Muscle of back (tissue), 11 donors: ENCODE measurements around the gene DERL3. TPM values are rescaled to one million over a fixed set of nuclear protein-coding genes. Genes with fewer than 3 reads are reported as not detected.

ENCODE experiments used
- DNase-seq, 3 donors: peaks; one replicate each; pipeline versions ENCODE4 v3.0.0 to v3.0.0-alpha.2; 2013
- polyA plus RNA-seq, 10 donors: library from polyadenylated mRNA; unstranded; fragments of 120-200 nt; gene quantifications; one replicate each; pipeline ENCODE4 v1.2.1, GENCODE V29; 2013; ENCODE audit not compliant: insufficient read length in 10 of 10

The DERL3 gene
- polyA plus RNA-seq, 10 donors = 0.71 to 2.6 (median 1.3) TPM

DNA sequence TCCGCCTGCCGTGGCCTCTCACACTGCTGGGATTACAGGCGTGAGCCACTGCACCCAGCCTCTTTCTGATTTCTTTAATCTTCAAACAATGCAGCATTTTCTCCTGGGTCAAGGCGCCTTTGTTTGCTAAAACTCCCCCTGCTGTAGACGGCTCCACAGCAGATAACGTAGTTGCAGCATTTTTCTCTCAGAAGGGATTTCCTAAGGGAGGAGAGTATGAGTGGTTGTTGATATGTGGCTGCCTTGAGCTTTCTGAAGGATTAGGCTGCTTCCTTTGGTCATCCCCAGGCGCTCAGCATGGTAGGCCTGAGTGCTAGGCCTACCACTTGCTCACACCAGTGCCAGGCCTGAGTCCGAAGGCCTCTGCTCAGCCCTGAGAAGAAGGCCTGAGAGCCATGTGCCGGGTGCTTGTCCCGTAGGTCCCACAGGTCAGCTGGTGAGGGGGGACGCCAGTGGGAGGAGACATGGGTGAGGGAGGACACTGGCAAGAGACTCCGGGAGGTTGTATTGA is 34.0 kb downstream of the DERL3 start:
- no peak for DNase-seq

DNA sequence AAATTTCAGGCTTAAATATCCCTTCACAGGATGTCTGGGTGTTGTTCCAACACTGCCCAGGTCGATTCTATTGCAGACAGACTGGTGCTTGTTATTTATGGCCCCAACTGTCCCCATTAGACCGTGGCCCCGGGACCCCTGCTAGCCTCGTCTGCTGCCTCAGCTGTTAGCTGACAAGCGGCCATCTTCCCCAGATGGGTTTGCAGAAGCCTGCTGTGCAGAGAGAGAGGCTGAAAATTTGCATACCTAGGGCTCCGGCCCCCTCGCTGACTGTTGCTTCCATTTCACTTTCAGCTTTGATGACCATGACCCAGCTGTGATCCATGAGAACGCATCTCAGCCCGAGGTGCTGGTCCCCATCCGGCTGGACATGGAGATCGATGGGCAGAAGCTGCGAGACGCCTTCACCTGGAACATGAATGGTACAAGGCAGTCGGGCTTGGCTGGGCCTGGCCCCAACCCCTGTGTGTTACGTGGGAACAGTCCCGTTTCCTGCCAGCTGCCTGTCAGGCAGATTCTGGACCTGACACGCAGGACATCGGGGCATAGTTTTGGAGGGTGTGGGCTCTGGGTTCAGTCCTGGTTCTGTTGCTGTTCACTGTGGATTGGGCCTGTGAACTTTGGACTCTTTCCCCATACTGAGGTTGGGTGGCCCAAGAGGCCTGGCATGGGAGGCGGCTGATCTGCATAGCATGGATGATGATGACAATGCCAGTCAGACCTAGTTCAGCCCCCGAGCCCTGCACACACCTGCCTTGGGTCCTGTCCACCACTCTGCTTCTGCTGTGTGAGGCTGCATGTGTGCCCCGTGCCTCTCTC is 35.6 kb downstream of the DERL3 start:
- DNase-seq = no peak

DNA sequence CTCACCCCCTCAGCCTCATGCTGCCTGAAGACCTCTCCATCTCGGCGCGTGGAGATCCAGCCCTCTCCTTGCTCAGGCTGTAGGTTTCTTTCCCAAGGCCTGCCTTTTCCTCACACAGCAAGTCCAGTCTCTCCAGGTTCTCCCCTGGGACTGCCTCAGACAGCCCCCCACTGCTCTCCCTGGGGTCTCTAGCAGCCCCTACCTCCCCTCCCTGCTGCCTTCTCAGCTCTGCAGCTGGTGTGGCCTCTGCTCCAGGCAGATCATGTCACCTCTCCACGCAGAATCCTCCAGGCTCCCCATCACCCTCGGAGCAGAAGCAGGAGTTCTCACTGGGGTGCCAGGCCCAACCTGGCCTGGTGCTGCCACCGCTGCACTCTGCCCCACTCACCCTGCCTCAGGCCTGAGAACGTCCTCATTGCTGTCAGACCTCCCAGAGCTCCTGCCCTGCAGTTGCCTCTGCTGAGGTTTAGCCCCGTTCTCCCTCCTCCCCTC is 36.9 kb downstream of the DERL3 start:
- no peak for DNase-seq

DNA sequence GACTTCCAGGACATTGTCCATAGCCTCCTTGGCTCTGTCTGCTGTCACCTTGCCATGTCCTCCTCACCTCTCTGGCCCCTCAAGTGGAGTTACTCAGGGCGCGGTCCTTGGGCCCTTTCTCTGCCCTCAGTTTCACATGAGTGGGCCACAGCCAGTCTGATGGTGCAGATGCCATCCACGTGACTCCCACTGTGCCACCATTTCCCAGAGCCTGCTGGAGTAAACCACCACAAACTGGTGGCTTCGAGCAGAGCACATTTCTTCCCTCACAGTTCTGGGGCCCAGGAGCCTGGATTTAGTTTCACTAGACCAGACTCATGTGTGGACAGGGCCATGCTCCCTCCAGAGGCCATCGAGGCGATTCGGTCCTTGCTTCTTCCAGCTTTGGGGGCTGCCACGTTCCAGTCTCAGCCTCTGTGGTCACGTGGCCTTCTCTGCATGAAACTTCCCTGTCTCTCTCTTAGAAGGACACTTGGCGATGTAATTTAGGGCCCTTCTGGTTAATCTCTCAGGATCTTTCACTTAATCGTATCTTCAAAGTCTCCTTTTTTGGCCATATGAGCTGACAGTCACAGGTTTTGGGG is 37.5 kb downstream of the DERL3 start:
- DNase-seq = no peak

DNA sequence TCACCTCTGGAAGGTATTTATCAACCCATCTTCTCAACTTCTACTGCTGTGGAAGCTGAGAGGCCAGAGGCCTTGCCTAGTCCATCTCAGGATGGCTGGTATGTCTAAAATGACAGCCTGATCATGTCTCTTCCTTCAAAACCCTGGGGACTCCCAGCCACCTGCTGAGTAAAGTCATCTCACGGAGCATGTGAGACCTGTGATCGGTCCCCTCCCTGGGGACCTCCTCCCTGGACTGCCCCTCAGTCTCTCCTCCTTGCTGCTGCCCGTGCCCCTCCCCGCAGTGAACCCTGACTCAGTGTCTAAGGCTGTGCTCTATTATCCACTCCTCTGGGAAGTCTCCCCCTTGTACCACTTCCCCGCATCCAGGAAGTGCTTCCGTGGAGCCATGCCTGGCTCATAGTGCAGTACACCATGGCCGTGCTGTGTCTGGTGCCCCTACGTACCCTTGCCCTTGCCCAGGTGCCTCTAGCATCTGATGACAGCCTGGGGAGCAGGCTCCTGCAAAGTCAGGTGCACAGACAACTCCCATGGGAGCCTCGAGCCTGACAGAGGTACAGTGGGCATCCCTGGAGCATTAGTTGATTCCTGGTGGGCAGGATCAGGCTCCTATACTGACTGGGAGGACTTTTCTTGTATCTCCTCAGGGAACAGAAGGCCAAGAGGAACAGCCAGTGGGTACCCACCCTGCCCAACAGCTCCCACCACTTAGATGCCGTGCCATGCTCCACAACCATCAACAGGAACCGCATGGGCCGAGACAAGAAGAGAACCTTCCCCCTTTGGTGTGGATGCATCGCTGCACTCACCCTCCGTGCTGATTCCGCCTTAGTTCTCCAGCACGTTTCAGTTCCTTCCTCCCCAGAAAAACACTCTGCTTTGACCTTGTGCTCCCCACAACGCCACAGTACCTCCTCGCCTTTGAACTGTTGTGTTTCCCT is 38.2 kb downstream of the DERL3 start:
- DNase-seq = no peak

DNA sequence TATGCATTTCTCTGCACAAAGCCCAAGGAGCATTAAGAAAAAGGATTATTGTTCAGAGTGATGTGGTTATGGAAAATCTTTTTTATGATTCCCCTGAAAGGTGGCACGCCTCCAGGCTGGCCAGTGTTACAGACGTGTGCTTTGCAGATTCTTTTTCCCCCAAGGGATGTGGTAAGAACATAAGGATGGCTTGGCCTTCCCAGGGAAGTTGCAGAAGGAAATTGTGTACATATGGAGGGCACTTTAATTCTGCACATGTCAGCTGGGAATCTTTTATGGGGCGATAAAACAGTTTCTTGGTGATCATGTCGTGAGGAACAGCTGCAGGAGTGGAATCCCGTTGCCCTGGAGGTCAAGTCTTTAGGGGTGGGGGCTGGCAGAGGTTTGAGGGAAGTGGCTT is 42.3 kb downstream of the DERL3 start:
- peak; percentile 37 to 83 (median 56) for DNase-seq

DNA sequence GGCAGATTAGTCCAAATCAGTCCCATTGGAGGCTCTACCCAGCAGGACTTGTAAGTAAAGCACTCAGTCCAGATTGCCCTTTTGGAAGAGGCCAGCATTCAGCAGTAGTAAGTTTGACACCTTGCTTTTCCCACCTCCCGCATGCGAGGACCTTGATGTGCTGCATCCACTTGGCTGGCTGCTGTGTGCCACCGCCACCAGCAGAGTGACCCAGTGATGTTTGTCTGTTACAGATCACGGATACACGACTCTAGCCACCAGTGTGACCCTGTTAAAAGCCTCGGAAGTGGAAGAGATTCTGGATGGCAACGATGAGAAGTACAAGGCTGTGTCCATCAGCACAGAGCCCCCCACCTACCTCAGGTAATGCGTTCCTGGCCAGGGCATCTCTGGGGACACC is 45.5 kb downstream of the DERL3 start:
- DNase-seq = no peak

DNA sequence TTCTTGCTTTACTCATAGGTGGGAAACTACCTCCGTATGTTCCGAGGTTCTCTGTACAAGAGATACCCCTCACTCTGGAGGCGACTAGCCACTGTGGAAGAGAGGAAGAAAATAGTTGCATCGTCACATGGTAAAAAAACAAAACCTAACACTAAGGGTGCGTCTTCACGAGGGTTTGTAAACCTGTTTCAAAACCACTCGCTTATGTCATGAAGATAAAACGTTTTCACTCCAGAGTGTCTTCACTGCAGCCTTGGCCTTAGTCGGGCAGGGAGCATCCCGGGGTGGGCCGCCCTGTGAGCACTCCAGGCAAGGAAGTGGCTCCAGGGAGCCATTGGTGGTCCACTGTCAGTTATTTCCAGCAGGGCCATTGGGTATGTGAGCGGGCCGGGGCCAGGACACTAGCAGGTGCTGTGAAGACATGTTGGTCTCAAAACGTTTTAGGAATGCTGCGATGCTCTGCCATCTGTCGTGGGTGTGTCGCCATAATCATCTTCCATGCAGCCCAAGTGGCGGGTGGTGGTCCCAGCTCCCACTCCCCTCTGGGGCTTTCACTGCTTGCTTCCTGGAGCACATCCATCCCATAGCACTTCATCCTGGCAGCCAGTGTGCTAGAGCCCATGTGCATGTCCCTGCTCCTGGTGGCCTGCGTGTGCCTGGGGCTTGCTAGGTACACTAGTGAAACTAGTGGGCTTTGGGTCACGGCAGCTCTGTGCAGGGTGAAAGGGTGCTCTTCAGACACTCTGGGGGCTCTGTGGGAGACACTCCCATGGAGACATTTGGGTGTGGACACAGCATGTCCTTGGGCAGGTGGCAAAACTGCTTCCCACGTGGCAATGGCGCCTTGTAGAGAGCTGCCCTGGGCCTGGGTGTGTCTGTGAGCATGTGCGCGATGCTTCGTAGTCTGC is 46.8 kb downstream of the DERL3 start:
- DNase-seq = no peak

DNA sequence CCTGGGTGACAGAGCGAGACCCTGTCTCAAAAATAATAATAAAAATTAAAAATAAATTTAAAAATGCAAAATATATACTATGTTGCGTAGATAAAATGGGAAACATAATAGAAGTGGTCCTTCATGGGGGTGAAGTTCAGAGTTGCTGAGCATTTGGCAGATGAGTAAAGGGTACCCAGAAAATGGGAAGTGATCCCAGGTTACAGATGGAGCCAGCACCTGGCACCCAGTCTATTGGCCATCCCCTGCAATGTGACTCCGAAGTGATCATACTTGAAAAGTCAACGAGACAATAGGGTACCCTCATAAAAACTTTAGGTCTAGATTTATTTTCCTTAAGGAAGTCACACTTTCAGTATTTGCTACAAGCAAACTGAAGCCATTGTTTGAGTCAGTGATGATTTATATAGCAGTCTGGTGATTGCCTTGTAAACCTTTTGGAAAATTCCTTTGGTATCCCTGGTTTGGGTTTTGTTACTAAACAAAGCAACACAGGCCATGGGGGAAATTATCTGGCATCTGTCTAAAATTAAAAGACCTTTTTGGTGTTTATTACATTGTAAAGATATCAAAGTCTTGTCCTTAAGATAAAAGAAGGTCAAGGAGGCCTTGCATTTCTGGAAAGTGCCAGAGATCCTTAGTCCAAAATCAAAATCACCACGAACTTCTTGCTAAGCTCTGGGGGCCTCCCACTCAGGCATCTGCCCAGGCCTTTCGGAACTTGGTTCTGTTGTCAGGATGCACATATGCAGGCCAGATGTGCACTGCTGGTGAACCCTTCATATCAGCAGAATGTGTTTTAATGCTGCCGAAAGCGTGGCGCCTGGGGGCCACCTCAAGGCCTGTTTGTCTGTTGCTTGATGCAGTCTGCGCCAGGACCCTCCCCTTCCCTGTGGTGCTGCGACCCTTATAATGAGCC is 47.7 kb downstream of the DERL3 start:
- DNase-seq = peak; percentile 60 to 90 (median 78)

DNA sequence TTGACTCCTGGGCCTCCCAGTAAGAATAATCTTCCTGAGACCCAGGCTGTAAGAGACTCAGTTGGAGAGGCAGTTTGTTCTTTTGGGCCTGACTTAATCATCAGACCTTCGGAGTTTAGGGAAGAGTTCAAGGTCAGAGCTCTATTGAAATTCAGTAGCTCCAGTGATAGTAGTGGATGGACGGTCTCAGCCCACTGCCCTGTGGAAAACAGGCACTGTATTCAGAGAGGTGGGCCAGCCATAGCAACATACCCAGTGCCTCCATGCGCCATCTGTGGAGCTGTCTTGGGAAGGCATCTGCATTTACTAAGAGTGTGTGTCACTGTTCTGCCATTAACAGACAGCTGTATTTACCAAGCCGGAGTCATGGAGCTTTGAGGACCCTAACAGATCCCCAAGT is 49.2 kb downstream of the DERL3 start:
- DNase-seq = no peak

DNA sequence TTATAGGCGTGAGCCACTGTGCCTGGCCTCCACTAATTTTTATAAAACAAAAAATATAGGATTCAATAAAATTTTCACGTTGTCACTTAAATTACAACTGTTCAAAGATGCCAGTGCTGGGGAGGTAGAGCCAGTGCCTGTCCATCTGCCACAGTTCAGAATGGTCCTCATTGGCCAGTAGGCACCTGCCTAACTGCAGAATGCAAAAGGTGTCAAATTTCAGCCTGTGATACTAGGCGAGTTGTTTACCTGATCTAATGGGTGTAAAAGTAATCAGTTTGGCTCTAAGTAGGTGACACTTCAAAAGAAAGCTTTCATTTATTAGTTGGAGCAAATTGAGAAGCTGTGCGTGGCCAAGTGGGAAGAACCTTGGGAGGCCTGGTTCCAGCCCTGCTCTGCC is 49.7 kb downstream of the DERL3 start:
- no peak for DNase-seq

DNA sequence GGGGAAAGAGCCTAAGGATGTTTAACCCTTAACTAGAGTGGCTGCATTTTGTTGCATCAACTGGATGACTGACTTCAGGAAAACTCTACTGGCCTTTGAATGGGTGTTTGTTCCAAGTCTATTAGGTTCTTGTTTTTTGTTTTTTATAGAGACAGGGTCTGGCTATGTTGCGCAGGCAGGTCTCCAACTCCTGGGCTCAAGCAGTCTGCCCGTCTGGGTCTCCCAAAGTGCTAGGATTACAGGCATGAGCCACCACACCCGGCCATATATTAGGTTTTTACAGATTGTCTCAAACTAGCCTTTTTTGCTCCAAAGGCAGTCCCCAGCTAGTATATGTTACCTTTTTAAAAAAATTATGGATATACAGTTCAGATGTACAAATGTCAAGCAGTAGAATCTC is 50.9 kb downstream of the DERL3 start:
- DNase-seq = no peak

DNA sequence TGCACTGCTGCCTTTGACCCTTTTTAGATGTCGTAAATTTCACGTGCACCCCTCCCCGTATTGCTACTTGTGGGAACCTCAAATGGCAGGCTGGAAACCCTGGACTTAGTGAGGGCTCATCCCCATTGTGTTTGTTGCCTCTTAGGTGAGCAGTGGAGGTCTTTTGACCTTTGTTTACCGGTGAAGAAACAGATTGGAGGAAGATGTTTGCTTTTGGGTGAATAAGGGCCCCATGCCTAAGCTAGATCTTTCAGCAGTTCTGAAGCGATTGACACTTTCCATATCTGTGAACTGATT is 51.3 kb downstream of the DERL3 start:
- DNase-seq = no peak

DNA sequence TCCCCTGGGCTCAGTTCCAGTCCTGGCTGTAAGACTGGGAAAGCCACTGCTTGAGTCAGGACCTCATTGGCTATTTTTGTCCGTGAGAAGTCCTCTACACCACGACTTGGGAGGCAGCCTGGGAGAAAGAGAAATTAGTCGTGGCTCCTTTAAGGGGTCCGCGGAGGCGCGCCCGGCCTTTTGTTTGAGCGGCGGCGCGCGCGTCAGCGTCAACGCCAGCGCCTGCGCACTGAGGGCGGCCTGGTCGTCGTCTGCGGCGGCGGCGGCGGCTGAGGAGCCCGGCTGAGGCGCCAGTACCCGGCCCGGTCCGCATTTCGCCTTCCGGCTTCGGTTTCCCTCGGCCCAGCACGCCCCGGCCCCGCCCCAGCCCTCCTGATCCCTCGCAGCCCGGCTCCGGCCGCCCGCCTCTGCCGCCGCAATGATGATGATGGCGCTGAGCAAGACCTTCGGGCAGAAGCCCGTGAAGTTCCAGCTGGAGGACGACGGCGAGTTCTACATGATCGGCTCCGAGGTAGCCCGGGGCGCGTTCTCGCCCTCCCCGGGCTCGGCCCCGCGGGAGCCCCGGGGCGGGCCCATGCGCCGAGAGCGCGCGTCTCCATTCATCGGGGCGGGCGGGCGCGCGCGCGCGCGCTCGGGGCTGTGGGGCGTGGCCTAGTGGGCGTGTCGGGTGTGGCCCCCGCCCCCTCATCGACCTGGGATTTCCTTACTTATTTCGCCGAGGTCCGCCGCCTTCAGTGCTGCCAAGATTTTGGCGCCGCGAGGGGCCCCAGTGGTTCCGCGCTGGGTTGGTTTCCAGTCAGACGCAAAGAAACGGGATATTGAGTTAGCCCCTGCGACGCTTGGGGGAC is 51.8 kb downstream of the DERL3 start, which contains the start of gene SMARCB1:
Gene SMARCB1 (plus strand): TSS at position 215 of the 848 bp plus-strand sequence. CDS start 204 bp downstream, at position 419.
- DNase-seq = peak; percentile 94 to 97 (median 95)

DNA sequence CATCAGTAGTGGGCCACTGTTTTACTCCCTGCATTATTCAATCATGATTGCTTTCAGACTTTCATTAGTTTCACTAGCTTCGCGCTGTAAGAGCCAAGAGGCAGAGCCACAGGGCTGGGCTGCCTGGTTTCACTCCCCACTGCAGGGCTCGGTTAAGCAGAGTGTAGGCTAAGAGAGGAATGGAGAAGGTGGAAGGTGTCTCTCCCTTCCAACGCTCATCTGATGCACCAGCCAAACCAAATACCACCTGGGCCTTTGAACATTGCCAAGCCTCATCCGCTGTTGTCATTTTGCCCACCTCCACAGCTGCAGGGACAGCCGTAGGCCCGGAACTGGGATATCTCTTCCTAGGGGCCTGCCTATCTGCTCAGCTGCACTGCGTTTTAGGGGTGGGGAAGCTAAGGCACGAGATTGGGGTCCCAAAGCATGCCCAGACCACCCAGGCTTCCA is 52.5 kb downstream of the DERL3 start:
- no peak for DNase-seq
